Astrocyte (in vitro differentiated cells and primary cell): ENCODE measurements around the gene NIPBL. TPM values are rescaled to one million over a fixed set of nuclear protein-coding genes. Genes with fewer than 3 reads are reported as not detected.

Experiments
- DNase-seq: peaks from one replicate; pipeline ENCODE4 v3.0.0-alpha.2; 2010; ENCODE audit warnings: low read depth
- FAIRE-seq: peaks from 2 replicates; lab custom pipeline; 2011; peaks lifted over from hg19 to GRCh38; lab: Jason Lieb, UNC
- H2AFZ ChIP-seq: 2 replicates; pipeline ENCODE4 v1.6.0; 2012; ENCODE audit warnings: low read depth, low read length, inconsistent platforms
- H3K27ac ChIP-seq: 2 replicates; pipeline ENCODE4 v1.5.1; 2011; ENCODE audit warnings: low read depth, low read length, inconsistent platforms
- H3K27me3 ChIP-seq: 2 replicates; pipeline ENCODE4 v1.6.0; 2011; ENCODE audit warnings: low read length, inconsistent platforms; ENCODE audit not compliant: insufficient read depth
- H3K36me3 ChIP-seq: 2 replicates; pipeline ENCODE4 v1.5.1; 2011; ENCODE audit warnings: low read length, inconsistent platforms; ENCODE audit not compliant: insufficient read depth
- H3K4me1 ChIP-seq: 2 replicates; pipeline ENCODE4 v1.5.1; 2011; ENCODE audit warnings: low read length, inconsistent platforms; ENCODE audit not compliant: insufficient read depth
- H3K4me2 ChIP-seq: 2 replicates; pipeline ENCODE4 v1.6.0; 2012; ENCODE audit warnings: low read length, inconsistent platforms
- H3K4me3 ChIP-seq: 2 replicates; pipeline ENCODE4 v1.5.1; 2011; ENCODE audit warnings: low read depth, mild to moderate bottlenecking, low read length, inconsistent platforms; ENCODE audit not compliant: insufficient read depth
- H3K79me2 ChIP-seq: 2 replicates; pipeline ENCODE4 v1.6.0; 2012; ENCODE audit warnings: mild to moderate bottlenecking, low read length, inconsistent platforms; ENCODE audit not compliant: insufficient read depth
- H3K9ac ChIP-seq: 2 replicates; pipeline ENCODE4 v1.6.0; 2012; ENCODE audit warnings: mild to moderate bottlenecking, low read length, inconsistent platforms
- H3K9me3 ChIP-seq: 2 replicates; pipeline ENCODE4 v1.5.1; 2012; ENCODE audit warnings: low read depth, mild to moderate bottlenecking, low read length, inconsistent platforms; ENCODE audit not compliant: insufficient read depth
- H4K20me1 ChIP-seq: 2 replicates; pipeline ENCODE4 v1.6.0; 2012; ENCODE audit warnings: low read length, inconsistent platforms; ENCODE audit not compliant: insufficient read depth
- H3K27ac Mint-ChIP-seq: one replicate; pipeline ENCODE4 v1.8.0; 2021; ENCODE audit warnings: mild to moderate bottlenecking, mixed read lengths; ENCODE audit not compliant: unreplicated experiment
- H3K27me3 Mint-ChIP-seq: one replicate; pipeline ENCODE4 v1.8.0; 2021; ENCODE audit warnings: low read depth, mixed read lengths; ENCODE audit not compliant: unreplicated experiment
- H3K36me3 Mint-ChIP-seq: one replicate; pipeline ENCODE4 v1.8.0; 2021; ENCODE audit warnings: low read depth, mixed read lengths; ENCODE audit not compliant: unreplicated experiment
- H3K4me1 Mint-ChIP-seq: one replicate; pipeline ENCODE4 v1.8.0; 2021; ENCODE audit warnings: low read depth, mixed read lengths; ENCODE audit not compliant: unreplicated experiment
- H3K4me3 Mint-ChIP-seq: one replicate; pipeline ENCODE4 v1.8.0; 2021; ENCODE audit warnings: mild to moderate bottlenecking, moderate library complexity, mixed read lengths; ENCODE audit not compliant: unreplicated experiment
- H3K9me3 Mint-ChIP-seq: one replicate; pipeline ENCODE4 v1.8.0; 2021; ENCODE audit warnings: mild to moderate bottlenecking, mixed read lengths; ENCODE audit not compliant: unreplicated experiment
- CTCF ChIP-seq: IDR thresholded peaks from 2 replicates; pipeline ENCODE4 v1.5.1; 2011; ENCODE audit warnings: low read depth, mild to moderate bottlenecking, inconsistent platforms, low read length, moderate library complexity; ENCODE audit not compliant: insufficient read depth
- EZH2 ChIP-seq: IDR thresholded peaks from 2 replicates; pipeline ENCODE4 v1.6.1; 2012; ENCODE audit warnings: mild to moderate bottlenecking, low read length, inconsistent platforms; ENCODE audit not compliant: insufficient read depth
- total RNA-seq: library from RNA; stranded (reverse); gene quantifications from 2 replicates; pipeline ENCODE4 v1.2.1, GENCODE V29; 2021

Gene NIPBL
- total RNA-seq, 1 donor from 2014 or later: 45.3 TPM

GRCh38 chr5:36919650-36920049 lies 43.1 kb downstream of the NIPBL start:
- H3K9me3 ChIP-seq: no peaks in the 10 kb centered on the region
- Mint-ChIP-seq H3K27ac (no peak overlapping the region), H3K4me1 (no peaks in the 10 kb centered on the region), H3K36me3 (no peaks in the 10 kb centered on the region), H3K27me3 (no peaks in the 10 kb centered on the region), H3K4me3 (no peak overlapping the region), H3K9me3 (peaks cover 2% of the 10 kb centered on the region)
- H3K27me3 ChIP-seq: no peaks in the 10 kb centered on the region
- H3K4me2 ChIP-seq: no peak overlapping the region
- H3K4me1 ChIP-seq: no peaks in the 10 kb centered on the region
- no peak overlapping the region for H3K4me3 ChIP-seq
- TF ChIP-seq EZH2: no peak
- no peak for TF ChIP-seq CTCF
- no peak overlapping the region for H2AFZ ChIP-seq
- DNase-seq: no peak
- FAIRE-seq: no peak
- H3K9ac ChIP-seq: no peak overlapping the region
- peaks cover 50% of the 10 kb centered on the region for H4K20me1 ChIP-seq
- no peak overlapping the region for H3K27ac ChIP-seq
- H3K79me2 ChIP-seq: peaks cover 86% of the 10 kb centered on the region
- no peaks in the 10 kb centered on the region for H3K36me3 ChIP-seq

- H4K20me1 ChIP-seq: peaks cover 88% of the 10 kb centered on the region
- H3K4me2 ChIP-seq: peak overlapping the region; percentile 12
- FAIRE-seq (no peak), DNase-seq (peak; percentile 80)
- H3K36me3 ChIP-seq: no peaks in the 10 kb centered on the region
- no peaks in the 10 kb centered on the region for H3K27me3 ChIP-seq
- Mint-ChIP-seq H3K27me3 (no peaks in the 10 kb centered on the region), H3K27ac (no peak overlapping the region), H3K36me3 (no peaks in the 10 kb centered on the region), H3K4me3 (no peak overlapping the region), H3K4me1 (peaks cover 14% of the 10 kb centered on the region), H3K9me3 (no peaks in the 10 kb centered on the region)
- H3K9me3 ChIP-seq: no peaks in the 10 kb centered on the region
- H3K4me1 ChIP-seq: peaks cover 3% of the 10 kb centered on the region
- H3K79me2 ChIP-seq: peaks cover 99% of the 10 kb centered on the region
- H3K4me3 ChIP-seq: no peak overlapping the region
- H3K27ac ChIP-seq: no peak overlapping the region
- no peak for TF ChIP-seq CTCF
- no peak for TF ChIP-seq EZH2
- no peak overlapping the region for H3K9ac ChIP-seq
- H2AFZ ChIP-seq: no peak overlapping the region
Observed at GRCh38 chr5:36928947-36929346, 52.4 kb downstream of the NIPBL start.

- Histone ChIP-seq H3K9me3 (no peaks in the 10 kb centered on the region), H3K4me2 (peak overlapping the region; percentile 12), H3K27ac (no peak overlapping the region), H2AFZ (no peak overlapping the region), H4K20me1 (peaks cover 90% of the 10 kb centered on the region), H3K27me3 (no peaks in the 10 kb centered on the region), H3K4me3 (no peak overlapping the region), H3K9ac (no peak overlapping the region), H3K4me1 (peaks cover 3% of the 10 kb centered on the region), H3K36me3 (no peaks in the 10 kb centered on the region), H3K79me2 (peaks cover 99% of the 10 kb centered on the region)
- Mint-ChIP-seq H3K27ac (no peak overlapping the region), H3K4me1 (peaks cover 16% of the 10 kb centered on the region), H3K9me3 (no peaks in the 10 kb centered on the region), H3K27me3 (no peaks in the 10 kb centered on the region), H3K4me3 (no peak overlapping the region), H3K36me3 (no peaks in the 10 kb centered on the region)
- TF ChIP-seq EZH2 (no peak), CTCF (no peak)
- no peak for FAIRE-seq
- no peak for DNase-seq
Observed at GRCh38 chr5:36929438-36929837, 52.9 kb downstream of the NIPBL start.
